OCI-LY1 (cell line): ENCODE data around the gene PNMA8B.

ENCODE experiments used
- EZH2 ChIP-seq: fragments of 200-600 bp; sonication (generic), shearing (Covaris generic); IDR thresholded peaks from 2 replicates; pipeline ENCODE4 v1.8.0; 2017; ENCODE audit warnings: borderline replicate concordance, mixed run types, mild to moderate bottlenecking, antibody characterized with exemption, low read length, moderate library complexity, mixed read lengths
- TF ChIP-seq, protein P1 (sequence below): fragments of 200-600 bp; sonication (generic), shearing (Covaris generic); IDR thresholded peaks from 2 replicates; pipeline ENCODE4 v1.5.1; 2017; ENCODE audit warnings: mild to moderate bottlenecking, antibody characterized with exemption, low read length, moderate library complexity, mixed read lengths

- TF ChIP-seq, protein P1, sequence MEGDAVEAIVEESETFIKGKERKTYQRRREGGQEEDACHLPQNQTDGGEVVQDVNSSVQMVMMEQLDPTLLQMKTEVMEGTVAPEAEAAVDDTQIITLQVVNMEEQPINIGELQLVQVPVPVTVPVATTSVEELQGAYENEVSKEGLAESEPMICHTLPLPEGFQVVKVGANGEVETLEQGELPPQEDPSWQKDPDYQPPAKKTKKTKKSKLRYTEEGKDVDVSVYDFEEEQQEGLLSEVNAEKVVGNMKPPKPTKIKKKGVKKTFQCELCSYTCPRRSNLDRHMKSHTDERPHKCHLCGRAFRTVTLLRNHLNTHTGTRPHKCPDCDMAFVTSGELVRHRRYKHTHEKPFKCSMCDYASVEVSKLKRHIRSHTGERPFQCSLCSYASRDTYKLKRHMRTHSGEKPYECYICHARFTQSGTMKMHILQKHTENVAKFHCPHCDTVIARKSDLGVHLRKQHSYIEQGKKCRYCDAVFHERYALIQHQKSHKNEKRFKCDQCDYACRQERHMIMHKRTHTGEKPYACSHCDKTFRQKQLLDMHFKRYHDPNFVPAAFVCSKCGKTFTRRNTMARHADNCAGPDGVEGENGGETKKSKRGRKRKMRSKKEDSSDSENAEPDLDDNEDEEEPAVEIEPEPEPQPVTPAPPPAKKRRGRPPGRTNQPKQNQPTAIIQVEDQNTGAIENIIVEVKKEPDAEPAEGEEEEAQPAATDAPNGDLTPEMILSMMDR, result no peak
- TF ChIP-seq EZH2, result no peak
These were observed 13.0 kb downstream of the PNMA8B start for GRCh38 chr19:46482631-46483030.
